GM23248 (cell line): ENCODE data around the gene HASPIN.

Source experiments
- EZH2 ChIP-seq: fragments of 200-600 bp; sonication (generic); IDR thresholded peaks from 2 replicates; pipeline ENCODE4 v1.6.1; 2018; ENCODE audit warnings: antibody characterized with exemption, mild to moderate bottlenecking; ENCODE audit not compliant: insufficient read depth, poor library complexity, severe bottlenecking
- EZH2phosphoT487 ChIP-seq: fragments of 200-600 bp; sonication (generic); IDR thresholded peaks from 2 replicates; pipeline ENCODE4 v1.6.1; 2018; ENCODE audit warnings: antibody characterized with exemption, moderate library complexity, mild to moderate bottlenecking, low read depth; ENCODE audit not compliant: insufficient read depth

DNA sequence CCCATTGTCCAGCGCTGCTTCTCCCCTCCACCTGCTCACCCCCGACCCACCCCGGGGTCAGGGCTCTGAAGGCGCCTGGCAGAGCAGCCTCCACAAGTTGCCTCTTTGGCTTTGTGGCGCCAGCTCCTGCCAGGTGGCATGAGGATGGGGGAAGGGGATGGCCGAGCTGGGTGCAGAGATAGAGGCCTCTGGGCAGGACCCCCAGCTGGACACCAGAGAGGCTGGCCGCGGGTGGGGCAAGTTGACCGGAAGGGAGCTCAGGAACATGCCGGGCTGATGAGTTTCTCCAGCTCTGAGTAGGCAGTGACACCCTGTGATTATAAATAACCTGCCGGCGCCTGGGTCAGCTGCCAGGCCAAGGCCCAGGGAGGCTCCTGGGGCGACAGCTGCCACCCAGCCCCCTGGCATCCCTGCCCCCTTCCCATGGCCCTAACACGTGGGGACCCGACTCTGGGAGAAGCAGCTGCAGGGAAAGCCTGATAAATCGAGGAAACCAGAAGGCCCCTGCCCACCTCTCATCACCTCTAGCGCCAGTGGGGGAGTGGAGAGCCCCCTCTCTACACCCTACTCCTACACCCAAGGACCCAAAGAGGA, 28.5 kb upstream of the HASPIN start:
- TF ChIP-seq EZH2phosphoT487 (no peak), EZH2 (no peak)
